HUES6 (cell line): ENCODE measurements around the gene CCDC85C.

Experiments used
- H3K27ac ChIP-seq: 2 replicates; pipeline ENCODE4 v1.7.0; 2013; ENCODE audit warnings: low read depth, mild to moderate bottlenecking, low read length, inconsistent platforms
- H3K27me3 ChIP-seq: 2 replicates; pipeline ENCODE4 v1.6.1; 2013; ENCODE audit warnings: low read length; ENCODE audit not compliant: control insufficient read depth, insufficient read depth
- H3K36me3 ChIP-seq: 2 replicates; pipeline ENCODE4 v1.6.1; 2013; ENCODE audit warnings: low read length; ENCODE audit not compliant: control insufficient read depth, insufficient read depth
- H3K4me1 ChIP-seq: 2 replicates; pipeline ENCODE4 v1.6.1; 2013; ENCODE audit warnings: low read length; ENCODE audit not compliant: control insufficient read depth, insufficient read depth
- H3K4me3 ChIP-seq: 2 replicates; pipeline ENCODE4 v1.5.1; 2013; ENCODE audit warnings: low read depth, low read length
- H3K9ac ChIP-seq: one replicate; pipeline ENCODE4 v1.6.1; 2013; ENCODE audit warnings: mild to moderate bottlenecking, low read length
- H3K9me3 ChIP-seq: 2 replicates; pipeline ENCODE4 v1.6.1; 2013; ENCODE audit warnings: low read depth, low read length; ENCODE audit not compliant: control insufficient read depth, insufficient read depth

Gene CCDC85C

DNA sequence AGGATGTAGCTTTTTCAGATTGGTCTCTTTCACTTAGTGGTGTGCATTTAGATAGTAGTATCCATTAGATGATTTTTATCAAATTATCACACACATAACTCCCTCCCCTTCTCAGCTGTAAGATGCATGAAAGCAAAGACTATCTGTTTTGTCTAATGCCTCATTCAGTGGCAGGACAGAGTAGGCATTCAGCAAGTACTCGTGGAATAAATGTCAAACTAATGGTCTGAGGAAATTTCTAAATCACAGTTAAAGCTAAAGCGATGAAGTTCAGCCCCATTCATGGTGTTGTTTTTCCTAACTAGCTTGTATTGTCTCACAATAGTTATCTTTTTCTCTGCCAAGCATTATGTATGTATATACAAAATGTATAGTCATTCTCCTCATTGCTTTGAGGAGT is 106.7 kb downstream of the CCDC85C start:
- Histone ChIP-seq H3K36me3 (peaks cover 82% of the 10 kb centered on the region), H3K9me3 (no peaks in the 10 kb centered on the region), H3K9ac (no peak overlapping the region), H3K4me1 (peaks cover 3% of the 10 kb centered on the region), H3K4me3 (no peak overlapping the region), H3K27ac (no peak overlapping the region), H3K27me3 (no peaks in the 10 kb centered on the region)

DNA sequence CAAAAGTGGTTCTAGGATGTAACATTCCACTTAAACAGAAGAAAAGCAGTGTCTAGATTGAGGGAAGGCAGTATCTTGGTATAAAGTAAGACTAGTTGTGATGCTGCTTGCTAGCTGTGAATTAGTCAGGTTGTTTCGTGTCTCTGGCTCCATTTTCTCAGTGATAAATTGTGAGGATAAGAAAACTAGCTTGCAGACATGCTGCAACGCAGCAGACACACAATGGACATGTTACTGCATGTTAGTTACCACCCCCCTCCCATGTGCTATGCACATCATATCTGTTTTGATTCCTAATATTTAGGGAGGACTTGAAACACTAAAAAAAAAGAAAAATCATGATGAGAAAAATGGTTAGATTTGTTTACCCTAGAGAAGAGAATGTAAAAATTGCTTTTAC is 119.9 kb downstream of the CCDC85C start:
- Histone ChIP-seq H3K4me3 (no peak overlapping the region), H3K27me3 (no peaks in the 10 kb centered on the region), H3K27ac (no peak overlapping the region), H3K9ac (no peak overlapping the region), H3K9me3 (no peaks in the 10 kb centered on the region), H3K36me3 (no peaks in the 10 kb centered on the region), H3K4me1 (peaks cover 10% of the 10 kb centered on the region)

DNA sequence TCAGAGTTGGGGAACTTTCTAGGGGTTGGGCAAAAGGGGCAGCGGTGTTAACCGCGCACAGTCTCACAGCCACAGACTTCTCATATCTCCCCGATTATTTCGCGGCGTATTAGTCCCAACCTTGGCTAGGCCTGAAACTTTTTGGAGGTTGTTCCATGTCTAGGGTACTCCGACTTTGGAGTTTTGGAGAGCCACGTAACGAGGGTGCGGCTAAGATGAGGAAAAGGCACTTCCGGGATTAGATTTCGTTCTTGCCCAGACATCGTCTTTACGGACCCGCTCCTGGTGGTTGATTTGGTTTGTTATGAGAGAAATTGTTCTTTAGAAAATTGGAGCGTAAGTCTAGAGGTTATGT is 122.3 kb downstream of the CCDC85C start:
- peak overlapping the region; percentile 98 for H3K4me3 ChIP-seq
- H3K9me3 ChIP-seq, result no peaks in the 10 kb centered on the region
- H3K27me3 ChIP-seq, result no peaks in the 10 kb centered on the region
- H3K27ac ChIP-seq, result peak overlapping the region; percentile 86; the same call in 1 of the 2 replicates
- peaks cover 15% of the 10 kb centered on the region for H3K4me1 ChIP-seq
- peak overlapping the region; percentile 91 for H3K9ac ChIP-seq
- no peaks in the 10 kb centered on the region for H3K36me3 ChIP-seq

DNA sequence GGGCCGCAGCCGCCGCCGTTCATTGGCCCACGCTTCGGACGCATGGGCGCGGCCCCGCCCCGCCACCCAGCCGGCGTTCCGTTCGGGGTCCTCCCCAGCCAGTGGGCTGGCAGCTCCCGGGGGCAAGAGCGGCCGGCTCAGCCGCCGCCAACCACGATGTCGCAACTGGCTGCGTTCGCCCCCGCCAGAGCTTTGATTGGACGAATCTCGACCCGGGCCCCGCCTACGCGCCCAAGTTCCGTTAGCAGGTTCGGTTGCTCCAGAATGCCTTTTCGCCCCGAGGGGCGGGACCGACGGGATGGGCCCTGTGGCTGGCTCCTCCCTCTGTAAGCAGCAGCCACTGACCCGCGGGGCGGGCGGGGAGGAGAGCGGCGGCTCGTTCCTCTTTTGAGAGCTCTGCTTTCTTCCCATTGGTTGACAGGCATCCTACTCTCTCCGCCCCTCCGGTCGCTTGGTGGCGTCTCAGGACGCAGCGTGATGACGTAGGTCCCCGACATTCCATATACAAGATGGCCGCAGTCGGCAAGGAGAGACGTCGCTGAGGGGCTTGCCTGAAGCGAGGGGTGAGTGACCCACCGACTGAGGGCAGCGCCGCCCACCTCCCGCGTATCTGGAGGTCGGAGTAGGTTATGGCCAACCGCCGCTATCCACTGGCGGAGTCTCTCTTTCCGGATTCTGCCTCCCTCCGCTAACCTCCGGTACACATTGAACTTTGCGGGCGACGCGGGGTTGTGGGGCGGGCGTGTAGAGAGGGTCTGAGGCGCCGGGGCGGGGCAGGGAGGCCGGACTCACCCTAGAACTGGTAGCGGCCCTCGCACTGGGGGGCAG is 122.9 kb downstream of the CCDC85C start, which contains the start of gene CCNK:
CCNK (plus strand) TSS at position 493 of the 828 bp plus-strand sequence. CDS start 11,269 bp downstream, outside the sequence.
- Histone ChIP-seq H3K4me3 (peak within 1 kb of the TSS; percentile 98), H3K27me3 (no peaks in the 10 kb centered on the region), H3K27ac (peak within 1 kb of the TSS; percentile 86; the same call in 1 of the 2 replicates), H3K36me3 (no peaks in the 10 kb centered on the region), H3K9me3 (no peaks in the 10 kb centered on the region), H3K4me1 (peaks cover 15% of the 10 kb centered on the region), H3K9ac (peak within 1 kb of the TSS; percentile 91)

DNA sequence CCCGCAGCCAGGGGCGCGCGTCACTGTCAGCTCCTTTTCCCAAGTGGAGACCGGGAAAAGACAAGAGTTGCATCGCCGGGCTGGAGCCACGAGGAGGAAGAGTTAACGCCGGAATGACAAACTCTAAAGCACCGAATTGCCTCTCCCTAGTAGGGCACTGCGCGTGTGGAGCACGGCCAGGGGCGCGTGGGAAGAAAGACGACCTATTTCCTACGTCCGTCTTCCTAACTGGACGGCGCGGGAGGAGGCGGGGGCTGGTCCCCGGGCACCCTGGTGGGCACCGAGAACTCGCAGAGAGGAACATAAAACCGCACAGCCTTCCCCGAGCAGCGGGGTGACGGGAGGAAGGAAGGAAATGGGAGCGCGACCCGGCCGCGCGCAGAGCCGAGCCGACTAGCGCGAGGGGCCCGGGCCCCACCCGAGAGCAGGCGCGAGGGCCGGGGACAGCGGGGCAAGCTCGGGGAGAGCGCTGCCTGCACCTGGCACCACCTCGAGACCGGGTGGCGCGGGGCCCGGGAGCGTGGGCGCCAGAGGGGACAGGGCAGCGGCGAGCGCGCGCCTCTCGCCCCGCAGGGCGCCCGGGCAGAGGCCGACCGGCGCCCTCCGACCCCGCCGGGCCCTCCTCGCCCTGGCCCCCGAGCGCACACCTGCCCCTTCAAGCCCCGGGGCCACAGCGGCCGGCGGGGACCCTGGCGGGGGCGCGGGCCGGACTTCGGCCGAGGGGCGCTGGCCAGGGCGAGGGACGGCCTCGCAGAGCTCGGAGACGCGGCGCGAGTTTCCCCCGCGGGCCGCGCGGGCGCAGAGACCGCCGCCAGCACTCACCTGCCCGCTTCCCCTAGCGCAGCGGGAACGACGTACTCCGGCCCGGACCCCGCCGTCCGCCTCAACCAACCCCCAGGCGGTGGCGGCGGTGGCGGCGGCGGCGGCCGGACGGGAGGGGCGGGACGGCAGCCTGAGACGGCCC is 123.8 kb downstream of the CCDC85C start, which contains the start of gene SETD3:
SETD3 (minus strand) TSS at position 954 of the 964 bp plus-strand sequence. CDS start 15,054 bp downstream, outside the sequence.
- H3K9me3 ChIP-seq, result no peaks in the 10 kb centered on the region
- no peaks in the 10 kb centered on the region for H3K27me3 ChIP-seq
- H3K4me1 ChIP-seq, result peaks cover 23% of the 10 kb centered on the region
- H3K4me3 ChIP-seq, result peak within 1 kb of the TSS; percentile 98
- H3K36me3 ChIP-seq, result no peaks in the 10 kb centered on the region
- peak within 1 kb of the TSS; percentile 86; the same call in 1 of the 2 replicates for H3K27ac ChIP-seq
- H3K9ac ChIP-seq, result peak within 1 kb of the TSS; percentile 91

DNA sequence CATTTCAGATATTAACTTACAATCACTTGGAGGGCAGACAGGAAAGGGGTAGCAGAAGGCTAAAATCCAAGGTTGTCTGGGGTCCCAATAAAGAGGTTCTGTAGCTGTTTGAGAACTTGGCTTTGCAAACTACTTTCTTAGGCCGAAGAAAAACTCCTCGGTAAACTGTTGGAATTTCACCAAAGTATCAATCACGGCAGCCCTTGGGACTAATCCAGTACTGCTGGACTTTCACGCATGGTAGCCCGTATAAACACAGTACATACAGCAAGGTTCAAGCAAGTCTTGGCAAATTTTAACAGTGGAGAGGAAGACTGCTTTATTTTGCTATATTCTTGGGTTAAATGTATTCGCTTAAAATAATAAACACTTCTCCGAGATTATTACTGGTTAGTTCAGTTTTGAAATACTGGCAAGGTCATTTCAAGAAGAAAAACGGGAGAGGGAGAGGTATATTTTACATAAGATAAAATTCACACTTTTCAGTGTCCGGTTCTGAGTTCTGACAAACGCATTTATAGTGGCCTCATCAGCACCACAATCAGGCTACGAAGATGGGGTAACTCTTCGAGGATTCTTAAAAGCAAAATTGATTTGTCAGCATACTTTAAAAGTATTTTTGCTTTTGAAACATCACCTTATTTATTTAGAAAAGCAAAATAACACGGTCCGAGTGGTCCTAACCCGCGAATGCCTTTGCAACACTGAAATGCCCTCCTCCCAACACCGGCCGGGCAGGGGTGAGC is 124.7 kb downstream of the CCDC85C start:
- Histone ChIP-seq H3K4me3 (peak overlapping the region; percentile 83), H3K9ac (peak overlapping the region; percentile 71), H3K36me3 (no peaks in the 10 kb centered on the region), H3K27ac (no peak overlapping the region), H3K27me3 (no peaks in the 10 kb centered on the region), H3K9me3 (no peaks in the 10 kb centered on the region), H3K4me1 (peaks cover 26% of the 10 kb centered on the region)

DNA sequence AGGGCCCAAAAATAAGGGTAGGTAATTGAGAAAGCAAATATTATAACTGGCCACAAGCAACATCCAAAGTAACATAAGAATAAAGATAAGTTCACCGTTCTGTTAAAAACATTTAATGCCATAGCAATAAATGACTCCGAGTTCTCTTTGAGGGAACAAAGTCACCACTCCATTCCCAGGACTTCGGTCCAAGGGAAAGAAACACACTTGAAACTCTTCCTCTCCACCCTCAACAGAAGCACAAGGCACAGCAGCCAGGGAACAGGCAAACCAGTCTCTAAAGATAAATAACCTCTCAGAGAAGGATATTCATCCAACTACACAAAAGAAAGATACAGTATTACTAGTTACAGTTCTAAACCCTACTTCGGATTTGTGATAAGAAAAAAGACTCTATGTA is 125.9 kb downstream of the CCDC85C start:
- Histone ChIP-seq H3K27ac (no peak overlapping the region), H3K4me3 (no peak overlapping the region), H3K4me1 (peaks cover 34% of the 10 kb centered on the region), H3K27me3 (no peaks in the 10 kb centered on the region), H3K36me3 (no peaks in the 10 kb centered on the region), H3K9ac (no peak overlapping the region), H3K9me3 (no peaks in the 10 kb centered on the region)

DNA sequence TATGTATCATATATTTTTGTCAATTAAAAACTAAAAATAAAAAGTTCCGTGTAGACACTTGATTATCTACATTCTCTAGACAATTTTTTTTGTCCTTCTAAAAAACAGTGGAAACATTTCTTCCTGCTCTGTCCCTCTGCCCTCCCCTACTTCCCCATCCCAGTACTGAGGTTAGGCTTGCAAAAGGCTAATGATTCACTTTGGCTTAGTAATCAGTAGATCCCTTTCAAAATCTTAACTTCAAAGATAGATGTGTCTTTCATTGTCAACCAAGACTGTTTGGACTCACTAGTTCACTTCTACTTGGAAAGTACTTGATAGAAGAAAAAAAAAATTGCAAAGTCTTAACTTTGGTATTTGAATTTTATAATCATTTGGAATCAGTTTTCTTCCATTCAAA is 127.1 kb downstream of the CCDC85C start:
- H3K27ac ChIP-seq, result no peak overlapping the region
- H3K36me3 ChIP-seq, result no peaks in the 10 kb centered on the region

DNA sequence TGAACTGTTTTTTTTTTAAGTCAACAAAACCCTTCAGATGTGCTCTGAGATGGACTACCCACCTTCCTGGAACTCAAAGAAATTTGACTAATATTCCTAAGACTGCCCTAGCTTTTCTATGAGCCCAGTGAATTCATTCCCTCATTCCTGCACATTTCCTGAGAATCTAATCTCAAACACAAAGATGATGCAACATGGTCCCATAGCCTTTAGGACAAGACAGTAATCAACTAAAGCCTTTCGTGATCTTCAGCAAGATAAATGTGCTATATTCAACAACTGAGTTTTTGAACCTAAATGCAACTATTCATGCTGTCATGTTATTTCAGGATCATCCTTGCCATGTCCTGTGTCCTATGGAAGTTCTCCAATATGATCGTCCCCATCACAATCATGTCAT is 128.3 kb downstream of the CCDC85C start:
- Histone ChIP-seq H3K27me3 (no peaks in the 10 kb centered on the region), H3K4me3 (no peak overlapping the region), H3K9me3 (no peaks in the 10 kb centered on the region), H3K4me1 (peaks cover 33% of the 10 kb centered on the region), H3K27ac (no peak overlapping the region), H3K36me3 (no peaks in the 10 kb centered on the region), H3K9ac (no peak overlapping the region)

More for the DNA sequence above, 127.1 kb downstream of the CCDC85C start:
- no peaks in the 10 kb centered on the region for H3K27me3 ChIP-seq
- H3K4me1 ChIP-seq, result peaks cover 33% of the 10 kb centered on the region
- no peaks in the 10 kb centered on the region for H3K9me3 ChIP-seq
- H3K4me3 ChIP-seq, result no peak overlapping the region
- H3K9ac ChIP-seq, result no peak overlapping the region

DNA sequence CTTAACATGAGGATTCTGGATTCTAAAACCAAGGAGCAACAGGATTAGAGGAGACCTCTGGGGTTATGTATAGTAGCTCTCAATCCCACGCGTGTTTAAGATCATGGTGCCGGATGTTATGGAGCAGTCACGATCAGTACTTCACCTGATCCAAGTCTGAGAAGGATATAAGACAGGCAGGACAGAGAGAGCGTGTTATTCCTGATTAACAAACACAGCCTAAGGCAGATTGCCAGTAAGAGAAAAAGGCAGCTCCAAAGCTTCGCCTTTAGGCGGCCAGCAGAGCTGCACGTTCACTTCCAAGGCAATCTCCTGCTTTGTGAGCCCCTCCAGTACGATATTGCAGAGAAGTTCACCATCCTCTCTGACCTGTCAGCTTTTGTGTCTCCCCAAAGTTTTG is 128.8 kb downstream of the CCDC85C start:
- no peak overlapping the region for H3K9ac ChIP-seq
- no peaks in the 10 kb centered on the region for H3K36me3 ChIP-seq
- H3K27ac ChIP-seq, result no peak overlapping the region

More for the DNA sequence above, 128.8 kb downstream of the CCDC85C start:
- Histone ChIP-seq H3K9me3 (no peaks in the 10 kb centered on the region), H3K4me3 (no peak overlapping the region), H3K4me1 (peaks cover 33% of the 10 kb centered on the region), H3K27me3 (no peaks in the 10 kb centered on the region)
